K562 (cell line): ENCODE results near the gene NBR1. TPM values are rescaled to one million over a fixed set of nuclear protein-coding genes. Genes with fewer than 3 reads are reported as not detected.

Experiments
- DEAF1 ChIP-seq: fragments of 450-650 bp; formaldehyde crosslinking; IDR thresholded peaks from 2 replicates; pipeline ENCODE4 v1.4.0; 2020; ENCODE audit warnings: mild to moderate bottlenecking, moderate library complexity
- FOS ChIP-seq: IDR thresholded peaks from 3 replicates; pipeline ENCODE4 v1.6.1; 2011; ENCODE audit not compliant: insufficient read length; ENCODE audit errors: extremely low read depth
- HOMEZ ChIP-seq: fragments of 250-450 bp; sonication (Bioruptor Pico); IDR thresholded peaks from 2 replicates; pipeline ENCODE4 v1.4.0; 2020; ENCODE audit warnings: mild to moderate bottlenecking, moderate library complexity
- NFE2L1 ChIP-seq: fragments of 450-650 bp; IDR thresholded peaks from 2 replicates; pipeline ENCODE4 v1.6.1; 2016; ENCODE audit warnings: missing genetic modification characterization, low read depth, mild to moderate bottlenecking, missing compliant biosample characterization, moderate library complexity, borderline replicate concordance
- PCBP2 ChIP-seq: fragments of 200-400 bp; formaldehyde crosslinking; IDR thresholded peaks from 2 replicates; pipeline ENCODE4 v1.6.1; 2018; ENCODE audit warnings: low read length, low read depth, mild to moderate bottlenecking, moderate library complexity; ENCODE audit not compliant: poor library complexity, severe bottlenecking
- POLR2H ChIP-seq: IDR thresholded peaks from 2 replicates; pipeline ENCODE4 v1.6.1; 2016; ENCODE audit warnings: missing genetic modification characterization, low read depth, mild to moderate bottlenecking, control low read depth, missing compliant biosample characterization, moderate library complexity
- SMAD1 ChIP-seq: fragments of 150-350 bp; IDR thresholded peaks from 2 replicates; pipeline ENCODE4 v1.6.1; 2014; ENCODE audit warnings: low read length, low read depth; ENCODE audit not compliant: partially characterized antibody
- TRIM25 ChIP-seq: fragments of 450-650 bp; IDR thresholded peaks from 2 replicates; pipeline ENCODE4 v1.7.0; 2016; ENCODE audit warnings: borderline replicate concordance
- ZBTB40 ChIP-seq, 2 experiments: fragments of 450-650 bp in 1 of 2; sonication (generic) in 1 of 2; formaldehyde crosslinking in 1 of 2; IDR thresholded peaks; 2 replicates each; pipeline versions ENCODE4 v1.7.1 to v1.9.0; 2016 to 2022; ENCODE audit warnings: inconsistent platforms in 1 of 2, mild to moderate bottlenecking in 1 of 2, missing genetic modification reagents in 1 of 2
- ZFP36 ChIP-seq: fragments of 150-350 bp; IDR thresholded peaks from 2 replicates; pipeline ENCODE4 v1.6.1; 2018; ENCODE audit warnings: low read length, low read depth; ENCODE audit not compliant: partially characterized antibody
- polyA plus RNA-seq, 8 experiments: library from polyadenylated mRNA; depleted of rRNA in 4 of 8; stranded (reverse) in 5 of 8; unstranded in 3 of 8; fragments of >200 nt; fragmentation: Nextera tagmentation in 2 of 8; fragmentation: Illumina TruSeq in 1 of 8; extraction: Ambion mirVana in 2 of 8; extraction: Trizol in 1 of 8; gene quantifications; 2 replicates each; pipeline versions ENCODE4 v1.2.1 to v1.2.3, GENCODE V29; 2011 to 2014; ENCODE audit warnings: inconsistent platforms in 1 of 8, missing spikeins in 1 of 8
- total RNA-seq, 7 experiments: library from RNA; depleted of rRNA in 6 of 7; stranded (reverse); fragments of >200 nt in 6 of 7; fragmentation: Illumina TruSeq in 2 of 7; extraction: Trizol in 2 of 7; gene quantifications; 2 replicates each; pipeline versions ENCODE4 v1.2.1 to v1.2.3, GENCODE V29; 2011 to 2021; ENCODE audit warnings: low replicate concordance in 1 of 7

The NBR1 gene
- total and polyA plus RNA-seq, 9 of the 15 experiments (the other 6 are each of a cell fraction or from before 2014, with no cell fraction given): 4.2 to 70.1 (median 39.9) TPM

GRCh38 chr17:43125133-43125966 is 45.7 kb upstream of the NBR1 start, which contains the start of gene BRCA1 (continued):
- no peak for TF ChIP-seq TRIM25
- TF ChIP-seq FOS: peak; percentile 67
- TF ChIP-seq NFE2L1 (tag): no peak
- TF ChIP-seq PCBP2: no peak
- TF ChIP-seq SMAD1: peak; percentile 61
- peak; percentile 82 for TF ChIP-seq ZBTB40 (IDR thresholded peaks at IDR 0.05)
- no peak for TF ChIP-seq ZBTB40 (CRISPR knock-in tag; IDR thresholded peaks at IDR 0.05)
- TF ChIP-seq ZFP36: peak; percentile 5
- no peak for TF ChIP-seq HOMEZ (CRISPR knock-in tag)
- TF ChIP-seq POLR2H (tag): peak; percentile 96
- no peak for TF ChIP-seq DEAF1
